Mesothelial cell of epicardium (in vitro differentiated cells): ENCODE results near the gene SGCA. TPM values are rescaled to one million over a fixed set of nuclear protein-coding genes. Genes with fewer than 3 reads are reported as not detected.

Experiments
- DNase-seq, 2 experiments: peaks; one replicate each; pipeline ENCODE4 v3.0.0; 2021; ENCODE audit warnings: low spot score in 2 of 2; ENCODE audit not compliant: unreplicated experiment in 2 of 2
- H3K27ac Mint-ChIP-seq: 2 replicates; pipeline ENCODE4 v1.8.0; 2021; ENCODE audit warnings: mixed read lengths
- H3K27me3 Mint-ChIP-seq: 2 replicates; pipeline ENCODE4 v1.8.0; 2021; ENCODE audit warnings: low read depth, mixed read lengths
- H3K36me3 Mint-ChIP-seq: 2 replicates; pipeline ENCODE4 v1.8.0; 2021; ENCODE audit warnings: mixed read lengths
- H3K4me1 Mint-ChIP-seq: 2 replicates; pipeline ENCODE4 v1.8.0; 2021; ENCODE audit warnings: mixed read lengths
- H3K4me3 Mint-ChIP-seq: 2 replicates; pipeline ENCODE4 v1.8.0; 2021; ENCODE audit warnings: mild to moderate bottlenecking, moderate library complexity, mixed read lengths
- H3K9me3 Mint-ChIP-seq: 2 replicates; pipeline ENCODE4 v1.8.0; 2021; ENCODE audit warnings: mixed read lengths
- total RNA-seq: library from RNA; stranded (reverse); gene quantifications from 3 replicates; pipeline ENCODE4 v1.2.1, GENCODE V29; 2021
- TF ChIP-seq, protein P1 (sequence below): fragments of 200-600 bp; sonication (generic); IDR thresholded peaks from one replicate; pipeline ENCODE4 v1.5.0; 2021; ENCODE audit warnings: antibody characterized with exemption; ENCODE audit not compliant: unreplicated experiment

SGCA gene
- total RNA-seq, 1 donor from 2014 or later = not detected

- TF ChIP-seq, protein P1, sequence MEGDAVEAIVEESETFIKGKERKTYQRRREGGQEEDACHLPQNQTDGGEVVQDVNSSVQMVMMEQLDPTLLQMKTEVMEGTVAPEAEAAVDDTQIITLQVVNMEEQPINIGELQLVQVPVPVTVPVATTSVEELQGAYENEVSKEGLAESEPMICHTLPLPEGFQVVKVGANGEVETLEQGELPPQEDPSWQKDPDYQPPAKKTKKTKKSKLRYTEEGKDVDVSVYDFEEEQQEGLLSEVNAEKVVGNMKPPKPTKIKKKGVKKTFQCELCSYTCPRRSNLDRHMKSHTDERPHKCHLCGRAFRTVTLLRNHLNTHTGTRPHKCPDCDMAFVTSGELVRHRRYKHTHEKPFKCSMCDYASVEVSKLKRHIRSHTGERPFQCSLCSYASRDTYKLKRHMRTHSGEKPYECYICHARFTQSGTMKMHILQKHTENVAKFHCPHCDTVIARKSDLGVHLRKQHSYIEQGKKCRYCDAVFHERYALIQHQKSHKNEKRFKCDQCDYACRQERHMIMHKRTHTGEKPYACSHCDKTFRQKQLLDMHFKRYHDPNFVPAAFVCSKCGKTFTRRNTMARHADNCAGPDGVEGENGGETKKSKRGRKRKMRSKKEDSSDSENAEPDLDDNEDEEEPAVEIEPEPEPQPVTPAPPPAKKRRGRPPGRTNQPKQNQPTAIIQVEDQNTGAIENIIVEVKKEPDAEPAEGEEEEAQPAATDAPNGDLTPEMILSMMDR = no peak
- peak overlapping the region; percentile 11 for H3K4me3 Mint-ChIP-seq
- DNase-seq = no peak
- H3K9me3 Mint-ChIP-seq = peaks cover 7% of the 10 kb centered on the region
- H3K4me1 Mint-ChIP-seq = peaks cover 54% of the 10 kb centered on the region
- H3K27ac Mint-ChIP-seq = peak overlapping the region; percentile 96
- peaks cover 2% of the 10 kb centered on the region for H3K36me3 Mint-ChIP-seq
- H3K27me3 Mint-ChIP-seq = no peaks in the 10 kb centered on the region
These were observed 54.2 kb downstream of the SGCA start for GRCh38 chr17:50219939-50220465.

DNA sequence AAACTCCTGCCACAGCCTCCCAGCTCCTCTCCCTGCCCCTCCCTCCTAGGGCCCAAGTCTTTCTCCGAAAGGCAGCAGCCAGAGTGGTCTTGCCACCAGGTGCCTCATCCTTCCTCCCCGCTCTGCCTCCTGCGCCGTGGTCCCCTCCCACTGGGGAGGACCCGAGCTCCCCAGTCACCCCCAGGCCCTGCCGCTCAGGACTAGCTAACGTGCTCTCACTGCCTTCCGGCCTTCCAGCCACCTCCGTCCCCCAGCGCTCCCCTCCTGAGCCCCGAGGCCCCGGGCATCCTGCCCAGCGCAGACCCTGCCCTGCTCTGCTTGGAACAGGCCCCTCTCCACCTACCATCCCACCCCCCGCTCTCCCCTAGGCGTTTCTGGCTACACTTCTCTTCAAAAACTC, 55.0 kb downstream of the SGCA start:
- H3K27ac Mint-ChIP-seq = peak overlapping the region; percentile 96
- H3K36me3 Mint-ChIP-seq = peaks cover 2% of the 10 kb centered on the region
- H3K4me1 Mint-ChIP-seq = peaks cover 53% of the 10 kb centered on the region
- DNase-seq = no peak
- peaks cover 13% of the 10 kb centered on the region for H3K9me3 Mint-ChIP-seq
- no peaks in the 10 kb centered on the region for H3K27me3 Mint-ChIP-seq
- TF ChIP-seq, protein P1 = no peak
- no peak overlapping the region for H3K4me3 Mint-ChIP-seq

GRCh38 chr17:50221266-50221863, 55.6 kb downstream of the SGCA start:
- DNase-seq = no peak
- H3K27ac Mint-ChIP-seq = peak overlapping the region; percentile 96
- TF ChIP-seq, protein P1 = no peak
- H3K9me3 Mint-ChIP-seq = peaks cover 17% of the 10 kb centered on the region
- peak overlapping the region; percentile 7 for H3K4me3 Mint-ChIP-seq
- no peaks in the 10 kb centered on the region for H3K27me3 Mint-ChIP-seq
- peaks cover 53% of the 10 kb centered on the region for H3K4me1 Mint-ChIP-seq
- peaks cover 5% of the 10 kb centered on the region for H3K36me3 Mint-ChIP-seq

DNA sequence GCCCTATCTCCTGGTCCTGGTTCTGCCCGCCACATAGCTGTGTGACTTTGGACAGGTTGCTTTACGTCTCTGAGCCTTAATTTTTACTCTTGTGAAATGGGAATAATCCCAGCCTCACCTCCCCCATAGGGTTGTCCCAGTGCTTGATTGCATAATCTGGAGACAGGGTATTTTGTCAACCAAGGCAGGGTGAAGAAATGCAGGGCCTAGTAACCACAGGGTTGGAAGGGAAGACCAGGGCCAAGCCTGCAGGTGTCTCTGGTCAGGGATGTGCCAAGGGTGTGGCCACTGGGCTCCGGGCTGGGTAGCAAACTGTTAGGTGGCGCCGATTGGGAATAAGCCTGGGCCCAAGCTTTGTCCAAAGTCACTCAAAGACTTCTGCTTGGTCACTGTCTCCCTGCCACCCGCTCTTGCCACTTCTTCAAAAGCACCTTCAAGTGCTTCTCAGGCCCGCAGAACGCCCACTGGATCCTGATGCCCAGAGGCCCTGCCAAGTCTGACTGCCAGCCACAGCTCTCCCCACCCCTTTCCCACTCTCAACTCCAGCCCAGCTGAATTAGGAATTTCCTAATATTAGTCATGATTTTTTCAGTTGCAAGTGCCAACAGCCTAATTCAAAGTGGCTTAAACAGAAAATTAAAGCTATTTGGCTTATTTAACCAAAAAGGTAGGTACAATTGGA, 56.2 kb downstream of the SGCA start:
- Mint-ChIP-seq H3K27me3 (no peaks in the 10 kb centered on the region), H3K36me3 (peaks cover 6% of the 10 kb centered on the region), H3K4me3 (no peak overlapping the region), H3K9me3 (peaks cover 23% of the 10 kb centered on the region), H3K4me1 (peaks cover 51% of the 10 kb centered on the region), H3K27ac (peak overlapping the region; percentile 96)
- DNase-seq = no peak
- TF ChIP-seq, protein P1 = no peak

GRCh38 chr17:50222922-50223321, 57.1 kb downstream of the SGCA start:
- no peak overlapping the region for H3K27ac Mint-ChIP-seq
- no peaks in the 10 kb centered on the region for H3K27me3 Mint-ChIP-seq

More at GRCh38 chr17:50222922-50223321, 57.1 kb downstream of the SGCA start:
- H3K36me3 Mint-ChIP-seq = peaks cover 9% of the 10 kb centered on the region
- DNase-seq = no peak
- TF ChIP-seq, protein P1 = no peak
- peaks cover 43% of the 10 kb centered on the region for H3K4me1 Mint-ChIP-seq
- H3K4me3 Mint-ChIP-seq = no peak overlapping the region
- H3K9me3 Mint-ChIP-seq = peaks cover 27% of the 10 kb centered on the region

Other genes starting within 250 kb of the SGCA start
- gene DLX4, start 196.8 kb upstream of the SGCA start, total RNA-seq = 2.6 to 2.8 TPM (median 2.7 TPM) in 3 replicates
- 5.2 to 7.7 TPM (median 6.6 TPM) in 3 replicates for gene DLX3, start 170.8 kb upstream of the SGCA start, total RNA-seq
- 133 to 149 TPM (median 143 TPM) in 3 replicates for gene ITGA3, start 109.9 kb upstream of the SGCA start, total RNA-seq
- gene PDK2, start 70.7 kb upstream of the SGCA start, total RNA-seq = 44.6 to 46.0 TPM (median 45.4 TPM) in 3 replicates
- 17.3 to 20.0 TPM (median 19.4 TPM) in 3 replicates for gene SAMD14, start 35.8 kb upstream of the SGCA start, total RNA-seq
- 56.4 to 58.6 TPM (median 56.6 TPM) in 3 replicates for gene PPP1R9B, start 15.3 kb upstream of the SGCA start, total RNA-seq
- gene COL1A1, start 35.6 kb downstream of the SGCA start, total RNA-seq = 3,780 to 4,004 TPM (median 3,972 TPM) in 3 replicates
- gene TMEM92, start 108.5 kb downstream of the SGCA start, total RNA-seq = 2.7 to 3.9 TPM (median 3.6 TPM) in 3 replicates
- gene XYLT2, start 180.1 kb downstream of the SGCA start, total RNA-seq = 32.3 to 35.3 TPM (median 33.3 TPM) in 3 replicates
- 55.0 to 57.5 TPM (median 56.0 TPM) in 3 replicates for gene MRPL27, start 207.2 kb downstream of the SGCA start, total RNA-seq
- 7.8 to 11.6 TPM (median 10.3 TPM) in 3 replicates for gene EME1, start 207.2 kb downstream of the SGCA start, total RNA-seq
- gene LRRC59, start 231.5 kb downstream of the SGCA start, total RNA-seq = 60.7 to 65.1 TPM (median 63.5 TPM) in 3 replicates